Inflammatory macrophage treated with lipopolysaccharide for 4 hours (primary cell): ENCODE measurements around the gene ZNF560.

Experiments used
- DNase-seq: peaks from one replicate; pipeline ENCODE4 v3.0.0-alpha.2; 2020

ZNF560 gene

DNA sequence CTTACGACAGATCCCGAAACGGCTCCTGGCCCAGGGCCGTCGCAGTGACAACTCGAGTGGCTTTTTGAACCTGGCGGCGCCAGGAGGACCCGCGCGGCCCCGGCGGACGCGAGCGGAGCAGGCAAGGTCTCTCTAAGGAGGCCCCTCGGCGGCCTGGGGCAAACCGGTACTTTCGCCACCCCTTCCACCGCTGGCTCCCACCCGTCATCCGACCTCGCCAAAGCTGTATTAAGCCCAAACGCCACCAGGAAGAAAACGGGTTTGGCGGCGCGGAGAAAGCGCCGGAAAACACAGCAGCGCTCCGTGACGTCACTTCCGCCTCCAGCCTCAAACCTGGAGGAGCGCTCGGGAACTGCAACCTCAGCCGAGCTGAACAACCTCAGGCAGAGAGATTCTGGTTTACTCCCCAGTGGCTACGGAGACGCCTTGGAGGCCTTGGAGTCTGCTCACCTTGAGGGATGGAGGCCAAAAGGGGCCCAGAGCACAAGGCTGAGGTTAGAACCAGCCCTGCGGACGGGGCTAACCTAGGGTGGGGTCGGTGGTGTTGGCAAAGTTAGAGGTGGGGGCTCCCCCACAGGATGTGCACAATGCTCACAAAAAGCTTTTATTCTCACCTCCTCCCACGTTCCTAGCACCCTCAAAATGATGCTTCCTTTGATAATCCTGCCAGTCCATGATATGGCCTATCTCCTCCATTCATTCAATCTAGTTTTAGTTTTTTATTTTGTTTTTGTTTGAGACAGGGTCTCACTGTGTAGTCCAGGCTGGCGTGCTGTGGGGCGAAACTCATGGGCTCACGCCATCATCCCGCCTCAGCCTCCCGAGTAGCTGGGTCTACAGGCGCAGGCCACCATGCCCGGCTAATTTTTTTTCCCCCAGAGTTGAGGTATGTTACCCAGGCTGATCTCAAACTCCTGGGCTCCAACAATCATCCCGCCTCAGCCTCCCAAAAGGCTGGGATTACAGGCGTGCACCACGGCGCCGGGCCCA is 62.8 kb downstream of the ZNF560 start, which contains the start of gene ZNF266:
TSS of gene ZNF266 (minus strand) at position 295 of the 990 bp plus-strand sequence. CDS start 15,484 bp downstream, outside the sequence.
- DNase-seq, result peak; percentile 92

- DNase-seq, result peak; percentile 42
Measured at GRCh38 chr19:9431475-9431874, 66.9 kb downstream of the ZNF560 start.

DNA sequence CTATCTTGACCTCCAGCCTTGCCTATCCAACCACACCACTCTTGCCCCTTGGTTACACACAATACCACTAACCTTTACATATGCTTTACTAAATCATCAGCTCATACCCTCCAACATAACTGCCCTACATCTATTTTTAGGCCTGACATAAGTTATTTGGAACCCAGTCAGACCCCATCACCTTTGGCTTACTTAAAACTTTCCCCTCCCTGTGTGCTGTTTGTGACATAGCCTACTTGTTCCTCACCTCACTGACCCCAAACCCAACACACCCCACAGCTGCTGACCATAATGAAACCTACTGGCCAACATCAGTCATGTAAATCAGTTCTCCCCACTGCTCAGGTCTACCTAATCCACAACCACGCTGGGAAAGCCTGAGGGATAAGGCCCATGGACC is 68.0 kb downstream of the ZNF560 start:
- no peak for DNase-seq

GRCh38 chr19:9427941-9428340 is 70.5 kb downstream of the ZNF560 start:
- DNase-seq, result no peak
